ENCODE results near the gene FAAP20.

DNA sequence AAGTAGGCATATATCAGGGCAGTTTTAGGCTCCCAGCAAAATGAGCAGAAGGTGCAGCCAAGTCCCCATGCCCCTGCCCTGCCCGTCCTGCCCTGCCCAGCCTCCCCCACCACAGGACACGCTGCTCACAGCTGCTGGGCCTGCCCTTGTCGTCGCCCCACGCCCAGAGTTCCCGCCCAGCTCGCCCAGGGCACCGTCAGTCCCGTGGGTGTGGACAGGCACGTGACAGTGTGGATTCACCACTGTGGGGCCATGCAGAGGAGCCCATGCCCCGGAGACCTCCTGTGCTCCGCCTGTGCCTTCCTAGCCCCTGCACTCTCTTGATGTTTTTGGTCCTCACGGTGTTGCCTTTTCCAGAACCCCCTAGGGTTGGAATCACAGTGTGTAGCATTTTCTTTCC is 7.0 kb downstream of the FAAP20 start:
- TF ChIP-seq, protein P1, sequence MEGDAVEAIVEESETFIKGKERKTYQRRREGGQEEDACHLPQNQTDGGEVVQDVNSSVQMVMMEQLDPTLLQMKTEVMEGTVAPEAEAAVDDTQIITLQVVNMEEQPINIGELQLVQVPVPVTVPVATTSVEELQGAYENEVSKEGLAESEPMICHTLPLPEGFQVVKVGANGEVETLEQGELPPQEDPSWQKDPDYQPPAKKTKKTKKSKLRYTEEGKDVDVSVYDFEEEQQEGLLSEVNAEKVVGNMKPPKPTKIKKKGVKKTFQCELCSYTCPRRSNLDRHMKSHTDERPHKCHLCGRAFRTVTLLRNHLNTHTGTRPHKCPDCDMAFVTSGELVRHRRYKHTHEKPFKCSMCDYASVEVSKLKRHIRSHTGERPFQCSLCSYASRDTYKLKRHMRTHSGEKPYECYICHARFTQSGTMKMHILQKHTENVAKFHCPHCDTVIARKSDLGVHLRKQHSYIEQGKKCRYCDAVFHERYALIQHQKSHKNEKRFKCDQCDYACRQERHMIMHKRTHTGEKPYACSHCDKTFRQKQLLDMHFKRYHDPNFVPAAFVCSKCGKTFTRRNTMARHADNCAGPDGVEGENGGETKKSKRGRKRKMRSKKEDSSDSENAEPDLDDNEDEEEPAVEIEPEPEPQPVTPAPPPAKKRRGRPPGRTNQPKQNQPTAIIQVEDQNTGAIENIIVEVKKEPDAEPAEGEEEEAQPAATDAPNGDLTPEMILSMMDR (IDR thresholded peaks at IDR 0.05; ENCODE audit: control extremely low read depth in 1 of 3, insufficient read depth in 1 of 3, low read depth in 1 of 3, low read length in 3 of 3): no peak
- no peak for TF ChIP-seq JUND (IDR thresholded peaks at IDR 0.05; ENCODE audit: low read length)
- no peak for TF ChIP-seq RAD21 (IDR thresholded peaks at IDR 0.05 in 1 of 2, conservative IDR thresholded peaks at IDR 0.05 in 1 of 2; ENCODE audit: low read depth in 2 of 2, low read length in 2 of 2)
- TF ChIP-seq RFX5 (IDR thresholded peaks at IDR 0.05; ENCODE audit: borderline replicate concordance, low read depth, low read length): no peak
- no peak for TF ChIP-seq CEBPB (IDR thresholded peaks at IDR 0.05; ENCODE audit: low read depth, low read length)
- no peak for TF ChIP-seq CHD2 (IDR thresholded peaks at IDR 0.05; ENCODE audit: low read length)
- TF ChIP-seq CREB1 (IDR thresholded peaks at IDR 0.05): no peak
- TF ChIP-seq PHF8 (conservative IDR thresholded peaks at IDR 0.05; ENCODE audit: low read depth, low read length): no peak
- no peak for TF ChIP-seq BRCA1 (IDR thresholded peaks at IDR 0.05; ENCODE audit: low read depth, low read length)
- no peak for TF ChIP-seq YY1 (IDR thresholded peaks at IDR 0.05; ENCODE audit: low read depth, low read length)
- TF ChIP-seq POLR2A (IDR thresholded peaks at IDR 0.05; ENCODE audit: control extremely low read depth in 1 of 2, low read depth in 2 of 2, low read length in 2 of 2): no peak

Data from H1 (cell line).